ENCODE measurements around the gene THAP5.
"Not testable (repeated sequence)": the region's sequence is repeated elsewhere in the genome, so short reads cannot be mapped to it uniquely, and the experiment has no call there.

Gene THAP5

DNA sequence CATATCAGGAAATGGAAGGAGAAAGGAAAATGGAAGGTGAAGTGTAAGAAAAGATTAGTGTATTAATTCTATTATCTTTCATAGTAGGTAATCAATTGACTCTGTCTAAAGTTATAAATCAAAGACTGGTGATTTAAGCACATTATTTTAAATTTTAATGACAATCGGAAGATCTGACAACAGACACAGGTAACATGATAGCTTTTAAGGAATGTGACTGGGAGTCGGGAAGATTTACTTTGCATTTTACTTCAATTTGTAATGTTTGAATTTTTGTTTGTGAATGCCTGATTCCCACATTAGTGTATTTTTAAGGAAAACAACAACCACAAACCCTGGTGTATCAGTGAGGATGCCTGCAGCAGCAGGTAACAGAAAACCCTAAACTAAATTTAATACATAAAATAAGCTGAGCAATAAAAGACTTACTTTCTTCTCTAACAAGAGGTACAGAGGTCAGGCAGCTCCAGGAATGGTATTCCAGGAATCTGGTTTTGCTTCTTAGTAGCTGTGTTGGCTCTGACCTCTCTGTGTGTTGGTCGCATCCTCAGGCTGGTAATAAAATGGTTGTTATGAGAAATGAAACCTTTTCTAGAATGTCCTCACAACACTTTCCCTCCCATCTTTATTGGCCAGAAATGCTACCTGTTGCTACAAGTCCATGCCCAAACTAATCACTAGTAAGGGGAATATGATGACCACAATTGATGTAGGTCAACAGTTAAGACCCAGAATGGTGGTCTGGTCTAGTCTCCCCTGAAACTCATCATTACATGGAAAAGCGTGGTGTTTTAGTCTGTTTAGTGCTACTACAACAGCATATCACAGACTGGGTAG, 12.4 kb upstream of the THAP5 start:
- DNase-seq, result no peak

- no peak for DNase-seq
These were observed 10.8 kb upstream of the THAP5 start for GRCh38 chr7:108580298-108580697.

DNA sequence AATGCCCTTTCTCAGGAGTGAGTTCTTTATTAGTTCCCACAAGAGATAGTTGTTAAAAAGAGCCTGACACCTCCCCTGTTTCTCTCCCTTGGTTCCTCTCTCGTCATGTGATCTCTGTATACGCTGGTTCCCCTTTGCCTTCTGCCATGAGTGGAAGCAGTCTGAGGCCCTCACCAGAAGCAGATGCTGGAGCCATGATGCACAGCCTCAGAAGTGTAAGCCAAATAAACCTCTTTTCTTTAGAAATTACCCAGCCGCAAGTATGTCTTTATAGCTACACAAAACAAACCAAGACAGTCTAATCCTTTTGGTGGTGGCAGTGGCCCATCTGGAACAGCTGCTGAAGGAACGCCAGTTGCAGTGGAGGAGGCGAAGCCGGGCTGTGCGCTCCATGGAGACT, 9.4 kb upstream of the THAP5 start:
- DNase-seq, result no peak

GRCh38 chr7:108576116-108576515, 6.6 kb upstream of the THAP5 start:
- DNase-seq, result no peak

GRCh38 chr7:108575156-108575555, 5.7 kb upstream of the THAP5 start:
- DNase-seq, result no peak

GRCh38 chr7:108572480-108572879, 3.0 kb upstream of the THAP5 start:
- no peak for DNase-seq

DNA sequence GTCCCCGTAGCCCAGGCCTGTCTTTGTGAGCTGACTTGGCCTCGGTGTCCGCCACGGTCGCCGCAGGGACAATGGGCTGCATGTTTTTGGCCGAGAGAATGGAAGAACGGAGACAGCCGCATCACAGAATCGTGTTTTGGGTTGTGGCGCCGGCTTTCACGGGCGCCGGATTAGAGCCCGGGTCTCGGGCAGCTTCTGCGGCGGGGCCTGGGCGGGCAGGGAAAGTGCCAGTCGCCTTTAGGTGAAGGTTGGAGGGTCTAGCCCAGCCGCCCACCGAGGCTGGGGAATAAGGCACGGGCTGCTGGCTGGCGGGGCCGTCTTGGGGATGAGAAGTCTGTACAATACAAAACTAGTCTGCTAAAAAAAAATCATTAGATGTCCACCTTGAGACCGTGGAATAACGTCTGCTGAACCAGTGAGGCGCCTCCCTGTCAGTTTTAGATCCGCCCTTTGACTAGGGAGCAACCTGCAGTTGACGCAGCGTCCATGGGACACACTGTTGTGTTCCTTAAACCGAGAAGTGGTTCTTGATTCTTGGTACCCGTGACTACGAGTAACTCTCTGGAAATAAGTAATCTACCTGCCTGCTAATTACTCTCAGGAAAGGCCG, 745 bp upstream of the THAP5 start:
- peak in 2 of 4 experiments; percentile 18 to 49 for DNase-seq

DNA sequence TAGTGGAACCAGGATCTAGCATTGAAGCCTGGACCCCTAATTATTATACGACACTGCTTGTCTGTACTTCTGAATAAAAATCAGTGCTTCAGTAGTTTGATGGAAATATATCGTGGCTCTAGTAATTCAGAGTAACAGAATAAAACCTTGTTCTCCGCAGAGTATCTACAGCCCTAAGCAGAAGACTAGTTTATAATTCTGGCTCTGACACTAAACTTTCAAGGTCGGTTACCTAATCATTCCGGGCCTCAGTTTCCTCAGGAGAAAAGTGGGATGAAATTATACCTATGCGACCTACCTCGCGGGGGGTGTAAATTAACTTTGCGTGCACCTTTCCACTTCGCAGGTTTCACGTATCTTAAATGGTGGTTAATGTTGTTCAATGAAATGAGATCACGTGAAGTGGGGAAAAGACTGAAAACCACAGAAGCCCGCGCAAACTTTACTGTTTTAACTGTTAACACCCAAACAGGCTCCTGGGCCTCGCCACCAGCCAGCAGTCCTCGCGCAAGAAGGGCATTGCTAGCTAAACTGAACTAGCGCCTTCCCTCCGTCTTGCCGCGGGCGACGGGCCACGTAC, 615 bp downstream of the THAP5 start:
- no peak for DNase-seq

GRCh38 chr7:108565987-108566386, 3.5 kb downstream of the THAP5 start:
- no peak for DNase-seq

GRCh38 chr7:108561047-108561619, 8.4 kb downstream of the THAP5 start:
- no peak for DNase-seq

DNA sequence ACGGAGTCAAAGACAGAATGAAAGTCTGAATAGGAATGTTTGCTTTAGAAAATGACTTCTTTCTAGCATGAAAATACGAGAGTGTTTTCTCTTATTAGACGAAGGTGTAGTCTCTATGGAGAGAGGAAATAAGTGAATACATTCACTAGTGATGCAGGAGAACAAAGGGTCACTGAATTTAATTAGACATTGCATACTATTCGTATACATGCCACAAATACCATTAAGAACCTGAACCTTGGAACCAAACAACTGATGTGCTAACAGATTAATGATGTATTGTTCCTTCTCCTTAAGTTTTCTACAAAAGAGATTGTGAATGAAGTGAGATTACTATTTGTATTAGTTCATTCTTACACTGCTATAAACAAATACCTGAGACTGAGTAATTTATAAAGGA, 10.3 kb downstream of the THAP5 start:
- DNase-seq, result no peak

DNA sequence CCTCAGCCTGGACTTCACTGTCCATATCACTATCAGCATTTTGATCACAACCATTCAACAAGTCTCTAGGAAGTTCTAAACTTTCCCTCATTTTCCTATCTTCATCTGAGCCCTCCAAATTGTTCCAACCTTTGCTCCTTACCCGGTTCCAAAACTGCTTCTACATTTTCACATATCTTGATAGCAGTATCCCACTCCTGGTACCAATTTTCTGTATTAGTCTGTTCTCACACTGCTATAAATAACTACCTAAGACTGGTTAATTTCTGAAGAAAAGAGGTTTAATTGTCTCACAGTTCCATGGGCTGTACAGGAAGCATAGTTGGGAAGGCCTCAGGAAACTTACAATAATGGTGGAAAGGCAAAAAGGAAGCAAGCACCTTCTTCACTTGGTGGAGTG, 11.9 kb downstream of the THAP5 start:
- DNase-seq, result no peak

GRCh38 chr7:108557191-108557590, 12.3 kb downstream of the THAP5 start:
- no peak for DNase-seq

- DNase-seq, result not testable (repeated sequence)
These were observed 12.8 kb downstream of the THAP5 start for GRCh38 chr7:108556665-108557064.

DNA sequence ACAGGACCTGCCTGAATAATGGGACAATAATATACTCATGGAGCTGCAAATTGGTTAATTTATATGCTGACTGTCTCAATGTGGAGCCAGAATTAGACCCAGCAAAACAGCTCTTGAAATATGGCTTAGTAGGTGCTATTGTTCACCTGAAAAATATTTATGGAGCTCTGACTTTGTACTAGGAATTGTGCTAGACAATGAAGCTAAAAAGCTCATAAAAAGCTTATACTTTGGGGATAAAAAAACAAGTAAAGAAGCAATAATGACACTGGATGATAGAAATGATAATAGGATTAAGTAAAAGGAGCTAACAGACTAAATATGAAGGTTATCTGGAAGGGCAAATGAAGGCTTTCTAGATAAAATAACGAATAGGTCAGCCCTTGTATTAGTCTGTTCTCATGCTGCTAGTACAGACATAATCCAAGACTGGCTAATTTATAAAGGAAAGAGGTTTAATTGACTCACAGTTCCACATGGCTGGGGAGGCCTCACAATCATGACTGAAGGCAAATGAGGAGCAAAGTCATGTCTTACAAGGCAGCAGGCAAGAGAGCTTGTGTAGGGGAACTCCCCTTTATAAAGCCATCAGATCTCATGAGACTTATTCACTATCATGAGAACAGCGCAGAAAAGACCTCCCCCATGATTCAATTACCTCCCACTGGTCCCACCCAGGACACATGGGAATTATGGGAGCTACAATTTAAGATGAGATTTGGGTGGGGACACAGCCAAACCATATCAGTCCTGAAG, 21.2 kb downstream of the THAP5 start:
- DNase-seq, result not testable (repeated sequence)

DNA sequence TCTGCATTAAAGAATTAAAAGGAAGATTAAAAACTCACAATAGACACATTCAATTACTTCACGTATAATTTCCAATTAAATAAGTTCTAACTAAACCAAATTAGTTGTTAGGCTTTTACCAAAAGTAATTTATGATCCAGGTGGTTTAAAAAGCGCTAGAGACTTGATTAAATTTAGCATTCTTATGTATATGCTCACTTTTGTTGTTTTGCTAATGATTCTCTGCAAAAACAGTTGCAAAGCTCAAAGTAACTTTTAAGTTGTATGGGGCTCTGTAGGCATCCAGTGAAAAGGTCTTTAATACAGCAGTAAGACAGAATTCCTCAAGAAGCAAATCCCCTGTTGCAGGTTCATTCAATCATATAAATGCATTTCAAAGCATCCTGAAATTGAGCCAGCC, 28.0 kb downstream of the THAP5 start:
- DNase-seq, result no peak

GRCh38 chr7:108538685-108539084, 30.8 kb downstream of the THAP5 start:
- not testable (repeated sequence) for DNase-seq

GRCh38 chr7:108538236-108538635, 31.3 kb downstream of the THAP5 start:
- not testable (repeated sequence) for DNase-seq

- no peak for DNase-seq
These were observed 32.3 kb downstream of the THAP5 start for GRCh38 chr7:108537229-108537628.

GRCh38 chr7:108535744-108536143, 33.8 kb downstream of the THAP5 start:
- no peak for DNase-seq

GRCh38 chr7:108535257-108535656, 34.2 kb downstream of the THAP5 start:
- no peak for DNase-seq

DNA sequence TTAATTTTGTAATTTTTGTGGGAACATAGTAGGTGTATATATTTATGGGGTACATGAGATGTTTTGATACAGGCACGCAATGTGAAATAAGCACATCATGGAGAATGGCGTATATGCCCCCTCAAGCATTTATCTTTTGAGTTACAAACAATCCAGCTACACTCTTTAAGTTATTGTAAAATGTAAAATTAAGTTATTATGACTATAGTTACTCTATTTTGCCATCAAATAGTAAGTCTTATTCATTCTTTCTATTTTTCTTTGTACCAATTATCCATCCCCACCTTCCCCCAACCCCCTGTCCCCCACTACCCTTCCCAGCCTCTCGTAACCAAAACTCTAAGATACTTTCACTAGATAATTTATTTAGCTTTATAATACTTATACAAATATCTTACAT, 35.8 kb downstream of the THAP5 start:
- no peak for DNase-seq

- DNase-seq, result no peak
These were observed 40.2 kb downstream of the THAP5 start for GRCh38 chr7:108529341-108529740.

All from activated naive CD4-positive, alpha-beta T cell (primary cell).